HCT116 (cell line): ENCODE measurements around the gene TGM4. TPM values are rescaled to one million over a fixed set of nuclear protein-coding genes. Genes with fewer than 3 reads are reported as not detected.

Source experiments
- ATAC-seq: fragments of 200-7000 bp; cut with Tn5 transposase; 2 replicates; pipeline ENCODE4 v1.9.1; 2020; ENCODE audit warnings: mild to moderate bottlenecking, moderate library complexity
- BruUV-seq: library from RNA; stranded (reverse); fragments of 400-500 nt; replicated peaks from 2 replicates; lab custom pipeline; 2021; lab: Mats Ljungman, UMichigan
- CTCF ChIA-PET: fragments of 300-600 bp; sonication (Branson Sonifier 250); formaldehyde crosslinking; loops from one replicate; lab custom pipeline; 2021; ENCODE audit warnings: antibody characterized with exemption; lab: Charles Lee
- POLR2A ChIA-PET: fragments of 300-600, 350-600 bp; sonication (Branson Sonifier 250); formaldehyde crosslinking; loops from one replicate; lab custom pipeline; 2021; ENCODE audit warnings: antibody characterized with exemption; lab: Charles Lee
- RAD21 ChIA-PET, 2 experiments: fragments of 300-600 bp; sonication (Branson Sonifier 250); formaldehyde crosslinking; loops; one replicate each; lab custom pipeline; 2023; ENCODE audit warnings: low total read pairs in 2 of 2; ENCODE audit not compliant: uncharacterized antibody in 2 of 2, unreplicated experiment in 2 of 2, low non-redundant PET in 1 of 2; lab: Charles Lee
- DNase-seq: peaks from one replicate; pipeline ENCODE4 v3.0.0-alpha.2; 2010; ENCODE audit warnings: low read depth, low spot score
- H2AFZ ChIP-seq: fragments of 200-600 bp; shearing (Covaris generic), sonication (generic); 2 replicates; pipeline ENCODE4 v1.6.1; 2017; ENCODE audit warnings: low read depth, mixed run types, mixed read lengths, antibody characterized with exemption, low read length; ENCODE audit not compliant: poor library complexity, severe bottlenecking
- H3K27ac ChIP-seq: 2 replicates; pipeline ENCODE4 v1.5.1; 2012; ENCODE audit warnings: low read depth, low read length
- H3K27me3 ChIP-seq: fragments of 200-600 bp; sonication (generic); 2 replicates; pipeline ENCODE4 v1.6.1; 2016; ENCODE audit warnings: mixed run types, low read length, mixed read lengths; ENCODE audit not compliant: insufficient read depth
- H3K36me3 ChIP-seq, 2 experiments: fragments of 200-500 bp in 1 of 2; fragments of 200-600 bp in 1 of 2; sonication (Bioruptor generic) in 1 of 2; sonication (generic) in 1 of 2; 2 replicates each; pipeline versions ENCODE4 v1.5.1 to v1.6.1; 2014 to 2016; ENCODE audit warnings: low read length in 2 of 2, inconsistent platforms in 1 of 2, mixed read lengths in 1 of 2, mixed run types in 1 of 2; ENCODE audit not compliant: insufficient read depth in 2 of 2, control insufficient read depth in 1 of 2
- H3K4me1 ChIP-seq, 2 experiments: fragments of 200-600 bp in 1 of 2; sonication (generic) in 1 of 2; 2 replicates each; pipeline versions ENCODE4 v1.5.1 to v1.6.1; 2012 to 2017; ENCODE audit warnings: low read length in 2 of 2, inconsistent platforms in 1 of 2, mild to moderate bottlenecking in 1 of 2, mixed read lengths in 1 of 2, mixed run types in 1 of 2, moderate library complexity in 1 of 2; ENCODE audit not compliant: insufficient read depth in 2 of 2, control insufficient read depth in 1 of 2
- H3K4me2 ChIP-seq: fragments of 200-600 bp; sonication (generic); 2 replicates; pipeline ENCODE4 v1.6.1; 2017; ENCODE audit warnings: mixed run types, low read length, mixed read lengths
- H3K4me3 ChIP-seq, 2 experiments: fragments of 200-600 bp in 1 of 2; sonication (generic) in 1 of 2; replicated peaks in 1 of 2; 2 replicates each; pipeline ENCODE4 v1.5.1; 2011 to 2016; ENCODE audit warnings: low read length in 2 of 2, control low read depth in 1 of 2, low read depth in 1 of 2, mild to moderate bottlenecking in 1 of 2, mixed read lengths in 1 of 2, mixed run types in 1 of 2
- H3K79me2 ChIP-seq: fragments of 200-600 bp; sonication (generic); 2 replicates; pipeline ENCODE4 v1.6.1; 2017; ENCODE audit warnings: mild to moderate bottlenecking, mixed run types, low read length, moderate library complexity, mixed read lengths; ENCODE audit not compliant: insufficient read depth
- H3K9ac ChIP-seq: fragments of 200-600 bp; sonication (generic); 2 replicates; pipeline ENCODE4 v1.6.1; 2016; ENCODE audit warnings: low read length, mixed read lengths
- H3K9me2 ChIP-seq: fragments of 200-600 bp; sonication (generic), shearing (Covaris generic); 2 replicates; pipeline ENCODE4 v1.6.1; 2017; ENCODE audit warnings: mixed run types, mild to moderate bottlenecking, moderate library complexity; ENCODE audit not compliant: insufficient read depth
- H3K9me3 ChIP-seq, 2 experiments: fragments of 200-500 bp in 1 of 2; fragments of 200-600 bp in 1 of 2; sonication (Bioruptor generic) in 1 of 2; sonication (generic) in 1 of 2; 2 replicates each; pipeline ENCODE4 v1.6.1; 2014 to 2017; ENCODE audit warnings: low read length in 2 of 2, mixed read lengths in 2 of 2, inconsistent platforms in 1 of 2, low read depth in 1 of 2, mild to moderate bottlenecking in 1 of 2, mixed run types in 1 of 2, moderate library complexity in 1 of 2; ENCODE audit not compliant: control insufficient read depth in 1 of 2, insufficient read depth in 1 of 2
- H4K20me1 ChIP-seq: fragments of 200-600 bp; sonication (generic), shearing (Covaris generic); 2 replicates; pipeline ENCODE4 v1.6.1; 2017; ENCODE audit warnings: mixed run types, mild to moderate bottlenecking, moderate library complexity; ENCODE audit not compliant: insufficient read depth
- CBX3 ChIP-seq: IDR thresholded peaks from 2 replicates; pipeline ENCODE4 v1.6.1; 2012; ENCODE audit warnings: low read depth
- CEBPB ChIP-seq: IDR thresholded peaks from 2 replicates; pipeline ENCODE4 v1.6.1; 2012; ENCODE audit warnings: low read depth
- EGR1 ChIP-seq: IDR thresholded peaks from 2 replicates; pipeline ENCODE4 v1.6.1; 2012; ENCODE audit warnings: low read depth
- ELF1 ChIP-seq: IDR thresholded peaks from 2 replicates; pipeline ENCODE4 v1.6.1; 2012; ENCODE audit warnings: low read depth, borderline replicate concordance
- EZH2 ChIP-seq: fragments of 200-600 bp; sonication (generic); IDR thresholded peaks from 2 replicates; pipeline ENCODE4 v1.6.1; 2017; ENCODE audit warnings: antibody characterized with exemption, mixed run types
- EZH2phosphoT487 ChIP-seq: fragments of 200-600 bp; IDR thresholded peaks from 2 replicates; pipeline ENCODE4 v1.6.1; 2018; ENCODE audit warnings: antibody characterized with exemption, borderline replicate concordance
- FOSL1 ChIP-seq: IDR thresholded peaks from 2 replicates; pipeline ENCODE4 v1.6.1; 2012; ENCODE audit warnings: low read depth
- JUND ChIP-seq: IDR thresholded peaks from 2 replicates; pipeline ENCODE4 v1.6.1; 2012
- RAD21 ChIP-seq: IDR thresholded peaks from 2 replicates; pipeline ENCODE4 v1.6.1; 2012; ENCODE audit warnings: low read depth, mild to moderate bottlenecking
- SP1 ChIP-seq: IDR thresholded peaks from 2 replicates; pipeline ENCODE4 v1.6.1; 2012; ENCODE audit warnings: low read depth
- ZNF274 ChIP-seq: fragments of 200-500 bp; sonication (Bioruptor generic); IDR thresholded peaks from 2 replicates; pipeline ENCODE4 v1.6.1; 2014; ENCODE audit warnings: mild to moderate bottlenecking, low read depth, low read length, inconsistent platforms
- intact Hi-C: fragments of 100-400 bp; cut with micrococcal nuclease; formaldehyde crosslinking; loops from 2 replicates; pipeline ENCODE4 v1.10.0; 2022
- total RNA-seq: library from RNA; stranded (reverse); gene quantifications from one replicate; pipeline ENCODE4 v1.2.1, GENCODE V29; 2021; ENCODE audit not compliant: unreplicated experiment
- TF ChIP-seq, protein P1 (sequence below): IDR thresholded peaks from 2 replicates; pipeline ENCODE4 v1.6.1; 2011; ENCODE audit warnings: mild to moderate bottlenecking, low read length, moderate library complexity; ENCODE audit not compliant: insufficient replicate concordance; ENCODE audit errors: extremely low read depth

Gene TGM4
- total RNA-seq, 1 experiment from 2014 or later: not detected

- no peak overlapping the region for H2AFZ ChIP-seq
- H3K79me2 ChIP-seq: no peaks in the 10 kb centered on the region
- no peak overlapping the region for H3K27ac ChIP-seq
- POLR2A ChIA-PET: no interaction called here
- DNase-seq (no peak), ATAC-seq (no peak)
- no peaks in the 10 kb centered on the region for H3K9me2 ChIP-seq
- CTCF ChIA-PET: no interaction called here
- intact Hi-C loops: no loop called here
- H3K4me1 ChIP-seq: no peaks in the 10 kb centered on the region
- H3K27me3 ChIP-seq: no peaks in the 10 kb centered on the region
- RAD21 ChIA-PET: no interaction called here
- H3K9me3 ChIP-seq: no peaks in the 10 kb centered on the region
- no peak overlapping the region for H3K4me3 ChIP-seq
- no peak overlapping the region for H3K4me2 ChIP-seq
- TF ChIP-seq JUND: no peak
- peaks cover 0 to 9% of the 10 kb centered on the region in 2 experiments; a peak in 3 of 4 replicates for H3K36me3 ChIP-seq
- H3K9ac ChIP-seq: no peak overlapping the region
- no peaks in the 10 kb centered on the region for H4K20me1 ChIP-seq
- BruUV-seq: no TSS peak
These were observed 56.5 kb downstream of the TGM4 start for GRCh38 chr3:44930911-44931310.

- Histone ChIP-seq H3K4me2 (no peak overlapping the region), H3K9me2 (no peaks in the 10 kb centered on the region), H3K4me1 (no peaks in the 10 kb centered on the region), H3K27me3 (no peaks in the 10 kb centered on the region), H3K4me3 (no peak overlapping the region), H4K20me1 (no peaks in the 10 kb centered on the region), H2AFZ (no peak overlapping the region), H3K36me3 (peaks cover 0 to 9% of the 10 kb centered on the region in 2 experiments; a peak in 3 of 4 replicates), H3K79me2 (no peaks in the 10 kb centered on the region), H3K9ac (no peak overlapping the region), H3K9me3 (no peaks in the 10 kb centered on the region), H3K27ac (no peak overlapping the region)
- ATAC-seq: no peak
- CTCF ChIA-PET: no interaction called here
- BruUV-seq: no TSS peak
- DNase-seq: no peak
- no peak for TF ChIP-seq EZH2phosphoT487
- TF ChIP-seq RAD21: no peak
- TF ChIP-seq CEBPB: no peak
- no peak for TF ChIP-seq ZNF274
- TF ChIP-seq EZH2: no peak
- no peak for TF ChIP-seq ELF1
- no peak for TF ChIP-seq SP1
- no peak for TF ChIP-seq EGR1
- TF ChIP-seq CBX3: no peak
- TF ChIP-seq FOSL1: no peak
- TF ChIP-seq, protein P1, sequence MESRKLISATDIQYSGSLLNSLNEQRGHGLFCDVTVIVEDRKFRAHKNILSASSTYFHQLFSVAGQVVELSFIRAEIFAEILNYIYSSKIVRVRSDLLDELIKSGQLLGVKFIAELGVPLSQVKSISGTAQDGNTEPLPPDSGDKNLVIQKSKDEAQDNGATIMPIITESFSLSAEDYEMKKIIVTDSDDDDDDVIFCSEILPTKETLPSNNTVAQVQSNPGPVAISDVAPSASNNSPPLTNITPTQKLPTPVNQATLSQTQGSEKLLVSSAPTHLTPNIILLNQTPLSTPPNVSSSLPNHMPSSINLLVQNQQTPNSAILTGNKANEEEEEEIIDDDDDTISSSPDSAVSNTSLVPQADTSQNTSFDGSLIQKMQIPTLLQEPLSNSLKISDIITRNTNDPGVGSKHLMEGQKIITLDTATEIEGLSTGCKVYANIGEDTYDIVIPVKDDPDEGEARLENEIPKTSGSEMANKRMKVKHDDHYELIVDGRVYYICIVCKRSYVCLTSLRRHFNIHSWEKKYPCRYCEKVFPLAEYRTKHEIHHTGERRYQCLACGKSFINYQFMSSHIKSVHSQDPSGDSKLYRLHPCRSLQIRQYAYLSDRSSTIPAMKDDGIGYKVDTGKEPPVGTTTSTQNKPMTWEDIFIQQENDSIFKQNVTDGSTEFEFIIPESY: no peak
- RAD21 ChIA-PET: no interaction called here
- intact Hi-C loops: no loop called here
- POLR2A ChIA-PET: no interaction called here
These were observed 57.4 kb downstream of the TGM4 start for GRCh38 chr3:44931791-44932190.
